GM21423 (cell line): ENCODE data around the gene TMEM72.

Experiments
- ATAC-seq: cut with Tn5 transposase; IDR thresholded peaks from one replicate; pipeline ENCODE4 v1.9.1; 2021; ENCODE audit warnings: mild to moderate bottlenecking, moderate library complexity; ENCODE audit not compliant: unreplicated experiment

The TMEM72 gene

DNA sequence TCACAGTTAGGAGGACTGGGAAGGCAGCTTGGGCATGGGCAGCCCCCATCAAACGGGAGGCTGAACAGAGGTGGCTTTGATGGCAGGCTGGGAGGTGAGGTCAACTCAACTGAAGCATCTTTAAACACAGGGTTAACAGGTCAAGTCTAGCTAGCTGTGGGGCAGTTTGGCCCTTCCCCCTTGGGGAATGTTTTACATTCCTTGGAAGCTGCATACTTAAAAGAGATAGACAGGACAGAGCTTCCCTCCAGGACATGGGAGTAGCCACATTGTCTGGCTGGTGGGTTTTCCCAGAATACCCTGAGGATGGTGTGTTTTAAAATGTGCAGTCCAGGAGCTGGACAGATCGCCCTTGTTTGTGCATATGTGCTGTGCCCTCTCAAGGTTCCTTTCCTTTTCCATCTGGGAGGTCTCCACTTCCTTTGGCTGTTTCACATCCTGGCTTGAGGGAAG is 41.7 kb downstream of the TMEM72 start:
- ATAC-seq: no peak

DNA sequence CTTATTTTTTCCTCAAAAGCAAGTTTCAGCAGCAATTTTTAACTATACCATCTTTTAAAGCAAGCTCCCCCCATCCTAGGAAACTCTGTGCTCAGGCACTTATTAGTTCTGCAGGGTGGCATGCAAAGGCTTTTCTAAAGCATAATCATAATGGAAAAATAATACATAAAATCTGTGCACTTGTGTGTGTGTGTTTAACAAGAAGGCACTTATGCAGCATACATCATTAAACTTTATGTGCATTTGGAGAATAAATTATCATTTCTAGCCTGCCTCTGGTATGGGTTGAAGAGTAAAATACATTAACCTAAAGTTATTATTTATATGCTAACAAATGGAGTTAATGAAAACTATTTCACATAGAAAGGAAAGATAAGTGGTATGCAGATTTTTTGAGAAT is 42.9 kb downstream of the TMEM72 start:
- ATAC-seq: no peak

DNA sequence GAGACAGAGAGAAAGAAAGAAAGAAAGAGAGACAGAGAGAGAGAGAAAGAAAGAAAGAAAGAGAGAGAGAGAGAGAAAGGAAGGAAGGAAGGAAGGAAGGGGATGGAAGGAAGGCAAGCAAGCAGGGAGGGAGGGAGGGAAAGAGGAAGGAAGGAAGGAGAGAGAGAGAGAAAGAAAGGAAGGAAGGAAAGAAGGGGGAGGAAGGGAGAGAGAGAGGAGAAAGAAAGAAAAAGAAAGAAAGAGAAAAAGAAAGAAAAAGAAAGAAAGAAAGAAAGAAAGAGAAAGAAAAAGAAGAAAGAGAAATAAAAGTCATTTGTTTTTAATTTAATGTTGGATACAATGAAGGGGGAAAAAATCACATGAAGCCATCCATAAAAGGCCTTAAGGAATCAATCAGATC is 43.8 kb downstream of the TMEM72 start:
- ATAC-seq: no peak

DNA sequence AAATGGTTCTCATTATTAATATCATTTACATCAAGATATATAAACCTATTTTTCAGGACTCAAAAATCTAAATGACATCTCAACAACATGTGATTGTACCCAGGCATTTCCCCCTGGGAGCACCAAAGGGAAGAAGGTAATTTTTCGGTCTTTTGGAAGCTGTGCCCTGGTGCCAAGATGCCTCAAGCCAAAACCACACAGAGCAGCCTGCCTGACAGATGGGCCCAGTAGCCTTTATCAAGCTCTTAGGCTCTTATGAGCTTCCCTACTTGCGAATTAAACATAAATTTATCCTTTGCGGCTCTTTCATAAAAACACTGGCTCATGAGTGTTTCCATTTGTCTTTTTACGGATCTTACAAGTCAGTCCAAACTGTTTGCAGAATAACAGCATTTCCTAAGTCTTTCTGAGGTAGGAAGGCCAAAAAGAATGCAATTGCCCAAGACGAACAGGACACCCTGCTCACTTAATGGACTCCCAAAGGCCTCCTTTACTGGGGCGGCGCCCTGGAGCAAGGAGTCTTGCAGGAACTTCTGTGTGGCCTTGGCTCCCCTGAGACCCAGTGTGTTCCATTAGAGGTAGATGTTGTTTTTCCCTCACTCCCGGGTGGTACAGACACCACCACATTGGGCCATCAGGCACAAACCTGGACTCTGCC is 44.4 kb downstream of the TMEM72 start:
- ATAC-seq: no peak

DNA sequence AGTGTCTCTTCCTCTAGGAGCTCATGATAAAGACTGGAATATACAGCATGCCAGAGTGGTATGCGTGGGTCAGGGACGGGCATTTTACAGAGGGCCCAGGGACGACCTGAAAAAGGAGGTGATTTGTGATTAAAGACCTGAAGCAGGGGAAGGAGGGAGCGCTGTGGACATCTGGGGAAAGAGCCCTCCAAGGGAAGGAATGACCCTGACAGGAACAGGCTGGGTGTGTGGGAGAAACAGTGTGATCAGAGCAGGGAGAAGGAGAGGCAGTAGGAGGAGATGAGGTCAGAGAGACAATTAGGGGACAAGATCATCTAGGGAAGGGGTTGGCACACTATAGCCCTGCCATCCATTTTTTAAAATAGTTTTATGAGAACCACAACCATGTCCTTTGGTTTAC is 45.1 kb downstream of the TMEM72 start:
- ATAC-seq: no peak

DNA sequence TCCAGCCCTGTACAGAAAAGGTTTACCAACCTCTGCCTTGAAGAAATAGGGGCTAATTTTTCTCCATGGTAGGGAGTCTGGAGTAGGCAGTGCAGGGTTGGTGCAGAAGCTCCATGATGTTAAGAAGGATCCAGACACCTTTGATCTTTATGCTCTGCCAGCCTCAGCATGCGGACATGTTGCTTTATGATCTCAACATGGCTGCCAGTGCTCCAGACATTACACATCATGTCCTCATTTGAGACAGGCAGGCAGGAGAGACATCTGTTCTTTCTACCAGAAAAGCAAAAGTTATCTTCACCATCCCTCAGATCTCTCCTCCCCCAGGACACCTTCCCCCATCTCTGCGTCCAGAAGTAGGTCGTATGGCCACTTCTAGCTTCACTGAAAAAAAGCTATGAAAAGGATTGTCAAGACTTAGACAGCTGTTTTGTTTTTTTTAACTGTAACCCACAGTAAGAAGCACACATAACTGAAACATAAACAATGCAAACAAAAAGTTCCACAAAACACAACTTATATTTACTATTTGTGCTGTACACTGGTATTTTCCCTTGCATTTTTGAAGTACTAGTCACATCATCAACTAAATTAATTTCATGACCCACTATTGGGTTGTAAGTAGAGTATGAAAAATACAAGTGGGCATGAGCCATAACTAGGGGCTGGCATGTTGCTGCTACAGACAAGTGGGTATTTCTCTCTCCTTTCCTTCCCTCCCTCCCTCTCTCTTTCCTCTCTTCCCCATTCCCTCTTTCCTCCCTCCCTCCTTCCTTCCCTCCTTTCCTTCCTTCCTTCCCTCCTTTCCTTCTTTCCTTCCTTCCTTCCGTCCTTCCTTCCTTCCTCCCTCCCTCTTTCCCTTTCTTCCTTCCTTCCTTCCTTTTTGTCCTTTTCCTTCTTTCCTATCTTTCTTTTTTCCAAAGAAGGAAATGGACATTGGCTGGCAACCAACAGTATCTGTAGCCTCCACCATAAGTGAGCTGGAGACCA is 45.9 kb downstream of the TMEM72 start:
- ATAC-seq: no peak

DNA sequence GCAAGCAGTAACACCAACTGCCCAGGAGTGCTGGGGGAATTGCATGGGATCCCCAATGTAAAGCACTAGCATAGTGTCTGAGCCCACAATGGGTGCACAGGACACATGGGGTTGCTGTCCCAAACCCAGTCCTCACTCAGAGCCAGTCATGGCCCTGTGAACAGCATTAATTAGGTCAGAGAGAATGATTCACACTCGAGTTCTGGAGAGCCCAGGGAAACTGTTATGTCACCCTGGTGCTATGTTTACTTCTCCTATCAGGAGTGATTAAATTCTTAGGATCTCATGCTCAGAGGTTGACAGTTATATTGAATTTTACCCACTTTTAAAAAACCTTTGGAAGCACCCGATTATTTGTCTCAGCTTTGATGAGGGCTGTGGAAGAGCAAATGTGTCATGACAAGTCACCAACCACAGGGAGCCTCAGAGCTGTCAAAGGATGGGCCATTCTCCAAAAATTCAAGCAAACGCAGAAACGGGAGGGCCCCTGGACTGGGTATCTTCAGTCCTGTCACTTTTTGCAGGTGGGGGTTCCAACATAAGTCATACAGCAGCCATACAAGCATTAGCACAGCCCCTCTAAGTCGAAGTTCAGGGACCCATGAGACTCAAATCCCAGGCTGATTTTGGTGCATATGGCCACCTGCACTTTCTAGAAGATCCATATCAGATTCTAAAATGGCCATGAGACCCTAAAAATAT is 47.2 kb downstream of the TMEM72 start:
- ATAC-seq: no peak

DNA sequence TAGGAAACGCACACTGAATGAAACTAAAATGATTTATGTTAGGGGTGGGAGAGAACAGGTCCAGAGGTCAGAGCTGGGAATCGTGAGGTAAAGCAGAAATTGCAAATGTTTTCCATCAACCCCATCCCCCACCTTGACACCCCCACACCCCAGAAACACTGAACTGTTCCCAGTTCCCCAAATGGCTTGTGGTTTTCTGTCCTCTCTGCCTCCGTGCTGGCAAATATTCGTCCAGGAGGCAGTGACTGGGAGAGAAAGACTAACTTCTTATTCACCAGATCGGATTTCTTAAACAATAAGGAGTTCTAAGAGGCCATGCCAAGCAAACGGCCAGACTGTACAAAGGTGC is 47.7 kb downstream of the TMEM72 start:
- no peak for ATAC-seq

DNA sequence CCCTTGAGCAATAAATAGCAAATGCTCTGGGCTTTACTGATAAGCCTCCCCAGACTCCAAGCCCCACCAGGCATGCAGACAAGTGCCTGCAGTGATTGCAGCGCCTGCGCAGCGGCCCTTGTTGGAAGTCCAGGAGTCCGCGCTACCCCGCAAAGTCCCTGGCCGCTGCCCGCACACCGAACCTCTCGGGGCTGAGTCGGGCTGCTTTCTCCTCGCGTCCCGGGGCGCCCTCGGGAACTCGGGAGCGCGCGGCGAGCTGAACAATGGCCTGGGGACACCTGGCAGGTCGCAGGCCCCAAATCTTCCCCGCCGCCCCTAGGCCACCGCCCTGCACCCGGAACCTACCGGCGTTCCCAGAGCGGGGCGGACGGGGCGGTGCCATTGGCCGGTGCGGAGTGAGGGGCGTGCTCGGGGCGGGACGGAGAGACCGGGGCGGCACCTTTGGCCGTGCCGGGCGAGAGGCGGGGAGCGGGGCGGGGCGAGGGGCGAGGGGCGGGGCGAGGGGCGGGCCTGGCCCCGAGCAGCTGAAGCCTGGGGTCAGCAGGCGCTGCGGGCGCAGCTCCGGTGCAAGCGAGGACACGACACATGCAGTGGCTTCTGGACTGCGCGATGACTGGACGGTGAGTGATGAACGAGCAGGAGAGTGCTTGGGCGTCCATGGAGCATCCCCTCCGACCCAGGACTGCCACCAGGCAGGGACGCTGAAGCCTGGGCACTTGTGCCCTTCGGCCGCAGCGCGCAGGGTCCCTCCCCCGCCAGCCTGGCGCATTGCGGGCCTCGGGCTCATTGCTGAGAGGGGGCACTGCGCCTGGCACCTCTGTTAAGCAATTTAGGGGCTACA is 48.3 kb downstream of the TMEM72 start, which contains the start of gene RASSF4:
Gene RASSF4 (plus strand): TSS at position 556 of the 841 bp plus-strand sequence. CDS start 10,401 bp downstream, outside the sequence.
- ATAC-seq: peak; percentile 96

DNA sequence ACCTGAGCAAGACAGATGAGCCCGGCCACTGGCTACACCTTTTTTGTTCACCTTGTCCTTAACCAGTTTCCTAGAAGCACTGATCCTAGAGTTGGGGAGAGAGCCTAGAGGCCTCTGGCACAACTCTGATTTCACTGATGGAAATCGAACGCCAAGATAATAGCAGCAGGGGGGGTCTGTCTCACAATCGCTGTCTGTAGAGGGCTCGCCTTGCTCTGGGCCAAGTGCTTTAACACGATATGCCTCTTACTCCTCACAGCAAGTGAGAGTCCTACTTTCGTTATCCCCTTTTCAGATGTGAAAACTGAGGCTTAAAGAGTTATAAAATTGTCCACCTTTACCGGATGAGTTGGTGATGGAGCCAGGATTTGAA is 48.9 kb downstream of the TMEM72 start:
- no peak for ATAC-seq

DNA sequence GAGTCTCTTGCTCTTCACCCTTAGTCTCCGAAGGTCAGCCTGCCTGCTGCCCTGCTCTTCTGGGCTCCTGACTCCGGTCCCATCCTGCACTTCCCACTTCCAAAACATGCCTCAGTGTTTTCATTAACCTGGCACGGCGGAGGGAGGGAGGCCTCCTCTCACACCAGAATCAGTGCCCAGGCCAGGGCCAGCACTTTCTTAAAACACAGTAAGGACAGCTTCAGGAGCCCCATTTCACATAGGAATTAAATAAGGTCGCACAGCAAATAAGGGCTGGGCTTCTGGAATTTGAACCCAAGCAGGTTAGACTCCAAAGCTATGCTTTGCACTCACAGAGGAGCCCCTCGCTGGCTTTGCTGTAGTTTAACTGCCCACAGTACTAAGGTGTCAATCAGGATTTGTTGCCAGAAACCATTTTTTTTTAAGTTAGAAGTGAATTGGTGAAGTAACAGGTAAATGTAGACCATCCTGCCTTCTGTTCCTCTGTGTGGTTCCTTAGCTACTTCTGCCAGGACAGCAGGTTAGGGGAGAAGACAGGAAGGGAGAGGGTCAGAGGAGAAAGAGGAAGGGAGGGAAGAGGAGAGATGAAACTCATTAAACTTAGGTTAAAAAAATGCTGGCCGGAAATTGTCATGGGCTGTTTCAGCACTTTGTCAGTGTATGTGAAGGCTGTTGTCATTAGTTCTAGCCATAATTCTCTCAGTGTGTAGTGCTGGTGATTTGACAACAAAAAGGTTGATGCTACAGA is 49.5 kb downstream of the TMEM72 start:
- ATAC-seq: no peak

DNA sequence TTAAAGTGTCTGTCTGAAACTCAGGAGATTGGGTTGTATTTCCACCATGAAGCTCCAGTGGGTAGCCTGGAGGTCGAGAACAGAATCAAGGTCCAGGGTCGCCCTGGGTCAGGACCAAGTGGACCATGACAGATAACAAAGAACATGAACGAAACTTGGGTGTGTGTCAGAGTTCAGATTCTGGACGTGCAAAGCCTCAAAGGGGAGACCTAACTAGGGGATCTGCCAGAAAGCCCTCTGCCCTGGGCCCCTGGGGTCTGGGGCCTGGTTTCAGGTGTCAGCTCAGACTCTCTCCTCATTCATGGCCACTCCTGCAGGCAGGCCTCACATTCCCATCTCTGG is 50.1 kb downstream of the TMEM72 start:
- ATAC-seq: no peak

DNA sequence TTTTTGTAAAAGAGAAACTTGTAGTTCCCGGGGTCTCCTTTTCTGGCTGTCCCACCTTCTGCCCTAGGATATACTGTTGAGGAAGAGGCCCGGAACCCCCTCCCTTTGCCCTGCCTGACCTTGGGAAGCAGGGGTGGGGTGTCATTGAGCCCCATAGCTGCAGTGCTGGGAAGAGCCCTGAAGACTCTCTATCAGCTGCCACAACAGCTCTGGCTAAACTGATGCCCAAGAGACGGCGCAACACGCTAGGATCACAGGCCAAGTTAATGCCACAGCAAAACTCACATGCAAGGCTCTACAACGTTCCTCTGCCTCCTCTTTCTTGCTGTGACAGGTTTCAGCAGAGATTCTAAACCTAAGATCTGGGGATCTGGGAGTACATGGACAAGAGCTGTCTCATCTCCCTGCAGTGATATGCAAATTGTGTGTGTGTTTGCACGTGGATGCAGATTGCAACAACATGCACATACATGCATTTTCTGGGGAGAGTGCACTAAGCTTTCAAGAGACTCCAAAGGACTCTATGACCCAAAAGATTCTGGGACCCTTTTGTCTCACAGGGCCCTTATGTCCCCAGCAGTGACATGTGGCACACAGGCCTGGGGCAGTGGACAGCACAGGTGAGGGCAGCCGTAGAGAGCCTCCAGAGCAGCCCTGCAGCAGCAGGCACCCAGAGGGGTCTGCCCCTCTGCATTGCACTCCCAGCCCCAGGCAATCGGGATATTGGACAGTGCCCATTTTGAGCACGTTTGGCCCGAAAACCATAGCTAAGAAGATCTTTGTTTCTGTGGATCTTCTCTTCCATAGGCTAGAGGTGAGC is 51.0 kb downstream of the TMEM72 start:
- no peak for ATAC-seq

DNA sequence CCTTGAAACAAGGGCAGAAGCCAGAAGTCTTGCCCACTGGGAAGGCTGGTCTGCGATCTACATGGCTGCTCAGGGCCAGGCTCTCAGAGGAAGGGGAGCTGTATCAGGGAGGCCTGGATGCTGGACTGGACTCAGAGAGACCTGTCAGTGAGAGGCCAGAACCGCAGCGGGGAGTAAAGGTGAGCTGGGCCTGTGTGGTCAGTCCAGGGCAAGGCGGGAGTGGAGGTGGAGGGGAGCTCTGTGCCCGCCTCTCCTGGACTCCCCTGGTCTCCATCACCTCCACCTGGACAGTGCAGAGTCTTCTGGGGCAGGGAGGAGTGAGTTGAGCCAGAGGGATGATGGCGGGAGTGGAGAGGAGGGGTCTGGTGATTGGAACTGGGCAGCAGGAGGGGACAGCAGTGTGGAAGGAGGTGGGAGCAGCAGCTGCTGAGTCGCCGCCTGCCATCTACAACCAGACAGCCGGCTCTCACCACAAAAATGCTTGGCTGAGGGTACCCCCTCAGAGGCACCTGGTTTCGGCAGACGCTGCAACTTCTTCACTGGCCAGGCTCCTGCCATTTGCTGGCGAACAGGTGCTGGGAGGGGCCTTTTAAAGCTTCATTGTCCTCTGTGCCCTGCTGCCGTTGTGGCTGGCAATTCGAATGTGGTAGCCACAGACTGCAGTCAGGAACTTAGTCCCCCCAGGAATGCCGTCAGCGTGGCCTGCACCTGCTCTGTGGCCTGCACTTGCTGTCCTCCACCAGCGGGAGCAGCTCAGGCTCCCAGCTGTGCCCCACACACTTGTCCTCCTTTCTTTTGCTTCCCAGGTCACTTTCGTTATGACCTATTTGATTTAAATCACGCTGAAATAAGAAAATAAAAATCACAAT is 52.0 kb downstream of the TMEM72 start:
- no peak for ATAC-seq

DNA sequence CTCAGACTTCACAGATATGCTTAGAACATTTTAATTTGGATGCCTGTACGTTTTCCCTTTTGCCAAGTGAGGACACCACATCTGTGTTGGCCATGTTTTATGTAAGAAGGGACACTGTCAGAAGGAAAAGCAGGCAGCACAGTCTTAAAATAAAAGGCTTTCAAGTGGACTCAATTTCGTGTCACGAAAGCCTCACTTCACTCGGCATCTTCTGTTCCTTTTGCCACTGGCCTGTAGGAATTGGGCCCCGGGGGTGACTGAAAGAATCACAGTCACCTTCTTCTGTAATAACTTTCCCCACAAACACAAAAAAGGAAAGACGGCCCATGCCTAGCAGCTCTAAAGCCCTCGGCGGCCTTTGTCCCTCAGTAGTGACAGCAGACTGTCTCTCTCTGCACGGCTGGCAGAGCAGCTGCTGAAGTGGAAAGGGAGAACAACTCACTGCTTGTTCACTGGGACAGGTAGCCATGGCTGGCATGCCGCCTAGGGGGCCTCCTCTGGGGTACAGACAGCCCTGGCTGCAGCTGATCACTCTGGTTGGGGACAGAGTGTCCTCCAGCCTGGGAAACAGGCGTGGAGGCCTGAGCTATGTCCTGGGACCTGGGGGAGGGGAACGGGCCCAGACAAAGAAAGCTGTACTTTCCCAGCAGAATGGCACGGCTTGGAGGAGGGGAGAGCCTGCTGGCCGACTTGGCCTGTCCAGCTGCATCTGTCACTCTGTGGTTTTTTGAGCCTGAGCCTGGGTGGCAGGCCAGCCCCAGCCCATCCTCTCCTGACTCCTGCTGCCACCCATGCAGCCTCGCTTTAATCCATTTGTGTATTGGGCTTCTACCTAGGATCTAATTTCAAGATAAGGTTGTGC is 52.9 kb downstream of the TMEM72 start:
- ATAC-seq: no peak

DNA sequence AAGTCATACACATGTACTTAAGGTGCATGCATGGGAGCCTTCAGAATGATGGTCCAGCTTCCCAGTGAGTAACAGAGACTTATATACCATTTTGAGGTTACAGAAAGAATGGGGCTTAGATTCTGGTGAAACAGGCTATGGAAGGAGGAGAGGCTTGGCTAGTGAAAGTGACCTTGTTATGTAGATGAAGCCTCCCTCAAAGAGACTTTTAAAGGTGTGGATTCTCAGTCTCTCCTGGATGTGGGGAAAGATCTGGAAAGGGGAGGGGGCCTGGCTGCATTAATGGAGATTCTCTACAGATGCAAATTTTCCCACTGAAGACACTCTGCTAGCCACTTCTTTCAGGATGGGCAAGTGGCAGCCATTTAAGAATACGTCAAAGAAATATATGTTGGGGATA is 54.0 kb downstream of the TMEM72 start:
- ATAC-seq: no peak

DNA sequence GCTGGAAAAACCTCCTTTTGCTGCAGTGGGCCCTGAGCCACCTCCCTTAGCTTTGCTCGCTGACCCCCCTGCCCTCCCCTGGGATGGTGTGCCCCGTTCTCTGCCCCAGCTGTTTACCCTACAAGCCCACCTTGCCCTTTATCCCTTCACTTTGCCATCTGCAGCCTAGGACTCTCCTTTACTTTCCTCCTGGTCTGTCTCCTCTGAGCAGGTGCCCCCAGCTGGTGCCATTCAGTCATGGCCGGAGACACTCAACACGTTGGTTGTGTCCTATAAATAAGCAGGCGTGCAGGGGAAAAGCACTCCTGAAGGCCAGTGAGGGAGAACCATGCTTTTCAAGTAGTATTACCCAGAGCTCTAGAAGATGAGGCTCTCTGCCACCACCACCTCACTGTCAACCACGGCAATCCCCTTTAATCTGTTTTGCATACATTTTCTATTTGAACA is 54.5 kb downstream of the TMEM72 start:
- peak; percentile 24 for ATAC-seq
